LNCaP clone FGC (cell line): ENCODE data around the gene INSC.

Source experiments
- DNase-seq: peaks from one replicate; pipeline ENCODE4 v3.0.0-alpha.2; 2011; ENCODE audit warnings: low read depth
- H3K4me3 ChIP-seq: 2 replicates; pipeline ENCODE4 v1.5.1; 2011; ENCODE audit warnings: mild to moderate bottlenecking, low read depth, low read length, control low read depth
- TF ChIP-seq, protein P1 (sequence below): IDR thresholded peaks from 2 replicates; pipeline ENCODE4 v1.5.1; 2012; ENCODE audit warnings: mild to moderate bottlenecking; ENCODE audit not compliant: control insufficient read depth, insufficient read depth; ENCODE audit errors: extremely low read depth

Gene INSC

DNA sequence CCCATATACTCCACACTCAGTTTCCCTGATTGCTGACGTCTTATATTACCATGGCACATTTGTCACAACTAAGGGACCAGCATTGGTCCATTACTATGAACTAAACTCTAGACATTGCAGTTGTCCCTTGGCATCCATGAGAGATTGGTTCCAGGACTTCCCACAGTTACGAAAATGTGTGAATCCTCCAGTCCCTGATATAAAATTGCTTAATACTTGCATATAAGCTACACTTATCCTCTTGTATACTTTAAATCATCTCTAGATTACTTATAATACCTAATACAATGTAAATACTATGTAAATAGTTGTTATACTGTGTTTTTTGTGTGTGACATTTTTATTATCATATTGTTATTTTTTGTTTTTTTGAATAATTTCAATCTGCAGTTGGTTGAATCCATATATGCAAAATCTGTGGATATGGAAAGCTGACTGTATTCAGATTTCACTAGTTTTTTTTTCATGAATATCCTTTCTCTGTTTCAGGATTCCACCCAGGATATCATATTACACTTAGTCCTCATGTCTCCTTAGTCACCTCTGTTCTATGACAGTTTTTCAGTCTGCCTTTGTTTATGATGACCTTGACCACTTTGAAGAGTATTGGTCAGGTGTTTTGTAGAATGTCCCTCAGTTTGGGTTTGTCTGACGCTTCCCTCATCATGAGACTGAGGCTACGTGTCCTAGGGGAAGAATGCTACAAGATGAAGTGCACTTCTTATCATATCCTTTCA, 55.3 kb downstream of the INSC start:
- DNase-seq = no peak
- TF ChIP-seq, protein P1, sequence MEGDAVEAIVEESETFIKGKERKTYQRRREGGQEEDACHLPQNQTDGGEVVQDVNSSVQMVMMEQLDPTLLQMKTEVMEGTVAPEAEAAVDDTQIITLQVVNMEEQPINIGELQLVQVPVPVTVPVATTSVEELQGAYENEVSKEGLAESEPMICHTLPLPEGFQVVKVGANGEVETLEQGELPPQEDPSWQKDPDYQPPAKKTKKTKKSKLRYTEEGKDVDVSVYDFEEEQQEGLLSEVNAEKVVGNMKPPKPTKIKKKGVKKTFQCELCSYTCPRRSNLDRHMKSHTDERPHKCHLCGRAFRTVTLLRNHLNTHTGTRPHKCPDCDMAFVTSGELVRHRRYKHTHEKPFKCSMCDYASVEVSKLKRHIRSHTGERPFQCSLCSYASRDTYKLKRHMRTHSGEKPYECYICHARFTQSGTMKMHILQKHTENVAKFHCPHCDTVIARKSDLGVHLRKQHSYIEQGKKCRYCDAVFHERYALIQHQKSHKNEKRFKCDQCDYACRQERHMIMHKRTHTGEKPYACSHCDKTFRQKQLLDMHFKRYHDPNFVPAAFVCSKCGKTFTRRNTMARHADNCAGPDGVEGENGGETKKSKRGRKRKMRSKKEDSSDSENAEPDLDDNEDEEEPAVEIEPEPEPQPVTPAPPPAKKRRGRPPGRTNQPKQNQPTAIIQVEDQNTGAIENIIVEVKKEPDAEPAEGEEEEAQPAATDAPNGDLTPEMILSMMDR = no peak
- no peak overlapping the region for H3K4me3 ChIP-seq

DNA sequence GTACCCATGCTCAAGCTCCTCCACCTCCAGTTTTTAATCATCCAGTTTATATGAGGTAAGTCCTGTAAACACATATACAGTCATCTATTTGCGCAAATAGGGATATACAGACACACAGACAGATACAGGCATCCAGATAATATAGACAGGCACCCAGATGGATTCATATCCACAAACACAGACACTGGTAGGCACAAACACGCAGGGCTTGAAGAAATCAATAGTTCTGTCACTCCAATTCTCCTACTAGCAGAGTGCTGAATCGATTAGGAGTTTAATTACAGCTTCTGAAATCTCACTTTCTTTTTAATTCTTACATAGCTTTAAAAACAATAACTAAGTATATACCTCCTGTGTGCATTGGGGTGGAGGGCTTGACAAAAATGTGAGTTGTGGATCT, 56.0 kb downstream of the INSC start:
- no peak for DNase-seq
- no peak overlapping the region for H3K4me3 ChIP-seq
- TF ChIP-seq, protein P1 = no peak

DNA sequence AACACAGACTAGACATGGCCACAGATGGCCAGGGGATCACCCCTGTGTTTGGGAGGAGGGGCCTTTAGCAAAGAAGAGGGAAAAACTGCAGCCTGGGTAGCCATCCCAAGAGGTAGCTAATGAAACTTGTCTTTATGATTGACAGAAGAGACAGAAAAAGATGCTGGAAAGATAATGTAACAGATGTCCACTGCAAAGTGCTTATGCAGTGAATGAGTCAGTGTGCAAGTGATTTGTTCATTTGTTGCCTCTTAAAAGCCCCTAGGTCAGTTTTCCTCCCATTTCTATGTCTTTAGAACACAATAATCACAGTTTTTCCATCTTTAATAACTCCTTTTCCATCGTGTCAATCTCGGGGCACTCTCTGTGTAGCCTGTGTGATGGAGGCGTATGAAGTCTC, 57.2 kb downstream of the INSC start:
- TF ChIP-seq, protein P1 = no peak
- no peak for DNase-seq

DNA sequence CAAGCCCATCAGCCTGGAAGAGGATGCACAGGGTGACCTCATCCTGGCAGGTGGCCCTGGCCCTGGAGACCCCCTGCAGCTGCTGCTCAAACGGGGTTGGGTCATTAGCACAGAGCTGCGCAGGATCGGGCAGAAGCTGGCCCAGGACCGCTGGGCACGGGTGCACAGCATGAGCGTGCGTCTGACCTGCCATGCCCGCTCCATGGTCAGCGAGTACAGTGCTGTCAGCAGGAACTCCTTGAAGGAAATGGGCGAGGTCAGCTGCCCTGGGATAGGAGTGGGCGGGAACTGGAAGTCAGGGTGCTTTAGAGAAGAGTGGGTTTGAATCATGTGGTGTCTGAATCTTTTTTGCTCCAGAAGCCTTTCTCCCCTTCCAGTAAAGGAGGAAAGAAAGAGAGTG, 61.1 kb downstream of the INSC start:
- H3K4me3 ChIP-seq = no peak overlapping the region
- TF ChIP-seq, protein P1 = no peak
- no peak for DNase-seq

More for the DNA sequence above, 57.2 kb downstream of the INSC start:
- no peak overlapping the region for H3K4me3 ChIP-seq

DNA sequence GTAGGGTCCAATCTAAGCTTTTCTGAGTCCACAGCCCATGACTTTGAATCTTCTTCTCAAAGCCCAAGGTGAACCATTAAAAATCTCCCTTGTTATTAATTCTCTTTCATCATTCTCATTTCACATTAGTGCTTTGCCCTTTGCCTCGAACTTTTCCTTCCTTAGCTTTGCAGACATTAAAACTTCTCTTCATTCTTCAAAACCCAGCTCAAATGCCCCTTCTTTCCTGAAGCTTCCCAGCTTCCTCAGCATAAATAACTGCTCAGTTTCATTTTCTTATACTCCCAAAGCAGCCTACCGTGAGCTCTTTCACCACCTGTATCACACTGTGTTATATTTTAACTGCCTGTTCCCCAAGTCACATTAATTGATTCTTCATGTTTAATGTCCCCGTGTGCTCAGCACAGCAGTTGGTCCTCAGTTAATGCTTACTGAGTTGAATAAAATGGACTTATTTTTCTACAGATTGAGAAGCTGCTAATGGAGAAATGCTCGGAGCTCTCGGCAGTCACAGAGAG, 62.0 kb downstream of the INSC start:
- no peak overlapping the region for H3K4me3 ChIP-seq
- TF ChIP-seq, protein P1 = no peak
- DNase-seq = no peak

DNA sequence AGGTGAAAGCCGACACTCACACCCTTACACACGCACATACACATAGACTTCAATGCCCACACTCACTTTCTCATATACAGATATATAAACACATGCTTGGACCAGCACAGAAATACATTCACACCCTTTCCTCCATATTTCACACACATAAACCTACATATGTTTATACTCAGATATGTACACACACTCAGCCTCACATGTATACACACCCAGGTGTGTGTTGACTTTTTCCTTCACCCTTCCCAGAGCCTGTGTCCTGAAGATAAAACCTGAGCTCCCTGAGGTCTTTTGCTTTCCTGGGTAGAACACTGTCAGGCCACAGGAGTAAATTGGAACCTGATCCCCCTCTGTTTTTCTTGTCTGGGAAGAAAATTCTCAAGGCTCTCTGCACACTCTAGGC, 62.8 kb downstream of the INSC start:
- no peak for DNase-seq
- TF ChIP-seq, protein P1 = no peak
- no peak overlapping the region for H3K4me3 ChIP-seq

DNA sequence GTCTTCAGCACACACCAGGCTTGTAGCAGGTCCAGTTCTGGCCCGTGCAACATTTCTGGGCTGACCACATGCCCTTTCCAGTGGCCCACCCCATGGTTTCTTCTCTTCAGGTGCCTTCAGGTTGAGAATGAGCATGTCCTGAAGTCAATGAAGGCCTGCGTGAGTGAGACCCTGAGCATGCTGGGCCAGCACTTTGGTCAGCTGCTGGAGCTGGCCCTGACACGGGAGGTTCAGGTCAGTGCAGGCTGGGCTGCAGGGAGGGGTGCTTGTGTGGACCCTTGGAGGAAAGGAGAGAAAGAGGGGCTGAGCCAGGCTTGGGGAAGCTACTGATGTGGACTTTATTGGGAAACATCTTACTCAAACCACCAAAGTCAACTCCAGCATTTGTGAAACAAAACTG, 63.5 kb downstream of the INSC start:
- TF ChIP-seq, protein P1 = no peak
- no peak for DNase-seq
- no peak overlapping the region for H3K4me3 ChIP-seq
